Glutamatergic neuron (in vitro differentiated cells): ENCODE data around the gene CACNA1C. TPM values are rescaled to one million over a fixed set of nuclear protein-coding genes. Genes with fewer than 3 reads are reported as not detected.
A peak's percentile ranks its signal among the peaks of the same experiment; 100 is the strongest.

Source experiments
- DNase-seq: peaks from one replicate; pipeline ENCODE4 v3.0.0; 2022
- H3K27ac Mint-ChIP-seq: one replicate; pipeline ENCODE4 v1.8.0; 2020; ENCODE audit warnings: mild to moderate bottlenecking, mixed read lengths, inconsistent platforms; ENCODE audit not compliant: unreplicated experiment
- H3K27me3 Mint-ChIP-seq: one replicate; pipeline ENCODE4 v1.8.0; 2020; ENCODE audit warnings: mild to moderate bottlenecking, moderate library complexity, mixed read lengths, inconsistent platforms; ENCODE audit not compliant: unreplicated experiment
- H3K36me3 Mint-ChIP-seq: one replicate; pipeline ENCODE4 v1.8.0; 2020; ENCODE audit warnings: mild to moderate bottlenecking, mixed read lengths, inconsistent platforms; ENCODE audit not compliant: unreplicated experiment
- H3K4me1 Mint-ChIP-seq: one replicate; pipeline ENCODE4 v1.8.0; 2020; ENCODE audit warnings: mild to moderate bottlenecking, low read depth, mixed read lengths, inconsistent platforms; ENCODE audit not compliant: unreplicated experiment
- H3K4me3 Mint-ChIP-seq: one replicate; pipeline ENCODE4 v1.8.0; 2020; ENCODE audit warnings: mild to moderate bottlenecking, mixed read lengths, inconsistent platforms; ENCODE audit not compliant: unreplicated experiment
- H3K9me3 Mint-ChIP-seq: one replicate; pipeline ENCODE4 v1.8.0; 2020; ENCODE audit warnings: mild to moderate bottlenecking, moderate library complexity, mixed read lengths, inconsistent platforms; ENCODE audit not compliant: unreplicated experiment
- CTCF ChIP-seq: fragments of 200-600 bp; sonication (generic); IDR thresholded peaks from one replicate; pipeline ENCODE4 v1.5.0; 2021; ENCODE audit not compliant: partially characterized antibody, unreplicated experiment
- total RNA-seq: library from RNA; stranded (reverse); fragmentation: NEBNext Ultra II Directional; extraction: Animal tissue kit (Norgen Biotek cat#: 25700); gene quantifications from one replicate; pipeline ENCODE4 v1.2.1, GENCODE V29; 2021; ENCODE audit not compliant: unreplicated experiment

CACNA1C gene
- total RNA-seq, 1 donor from 2014 or later = 11.0 TPM

- no peak overlapping the region for H3K4me3 Mint-ChIP-seq
- peaks cover 30% of the 10 kb centered on the region for H3K4me1 Mint-ChIP-seq
- DNase-seq = no peak
- H3K9me3 Mint-ChIP-seq = peaks cover 13% of the 10 kb centered on the region
- no peak for TF ChIP-seq CTCF
- no peaks in the 10 kb centered on the region for H3K36me3 Mint-ChIP-seq
- peaks cover 21% of the 10 kb centered on the region for H3K27me3 Mint-ChIP-seq
- peak overlapping the region; percentile 93 for H3K27ac Mint-ChIP-seq
Observed at GRCh38 chr12:2113119-2113912, 60.5 kb downstream of the CACNA1C start.

- no peak for TF ChIP-seq CTCF
- H3K27me3 Mint-ChIP-seq = peaks cover 21% of the 10 kb centered on the region
- no peak overlapping the region for H3K27ac Mint-ChIP-seq
- H3K4me1 Mint-ChIP-seq = peaks cover 30% of the 10 kb centered on the region
- H3K4me3 Mint-ChIP-seq = no peak overlapping the region
- H3K36me3 Mint-ChIP-seq = no peaks in the 10 kb centered on the region
- H3K9me3 Mint-ChIP-seq = peaks cover 9% of the 10 kb centered on the region
- no peak for DNase-seq
Observed at GRCh38 chr12:2114071-2114470, 61.3 kb downstream of the CACNA1C start.

- DNase-seq = no peak
- Mint-ChIP-seq H3K4me1 (peaks cover 30% of the 10 kb centered on the region), H3K4me3 (no peak overlapping the region), H3K27ac (no peak overlapping the region), H3K36me3 (no peaks in the 10 kb centered on the region), H3K27me3 (peaks cover 16% of the 10 kb centered on the region), H3K9me3 (peaks cover 7% of the 10 kb centered on the region)
- TF ChIP-seq CTCF = no peak
Observed at GRCh38 chr12:2115101-2115845, 62.5 kb downstream of the CACNA1C start.

GRCh38 chr12:2117541-2117940, 64.8 kb downstream of the CACNA1C start:
- Mint-ChIP-seq H3K27ac (no peak overlapping the region), H3K4me1 (peaks cover 8% of the 10 kb centered on the region), H3K27me3 (peaks cover 2% of the 10 kb centered on the region), H3K36me3 (no peaks in the 10 kb centered on the region), H3K9me3 (peaks cover 4% of the 10 kb centered on the region), H3K4me3 (no peak overlapping the region)
- no peak for DNase-seq
- no peak for TF ChIP-seq CTCF

GRCh38 chr12:2118061-2118460, 65.3 kb downstream of the CACNA1C start:
- Mint-ChIP-seq H3K4me3 (no peak overlapping the region), H3K27me3 (peaks cover 2% of the 10 kb centered on the region), H3K36me3 (no peaks in the 10 kb centered on the region), H3K4me1 (peaks cover 5% of the 10 kb centered on the region), H3K9me3 (peaks cover 4% of the 10 kb centered on the region), H3K27ac (no peak overlapping the region)
- DNase-seq = no peak
- no peak for TF ChIP-seq CTCF
